ENCODE measurements around the gene SPEM3.

- TF ChIP-seq, protein P1, sequence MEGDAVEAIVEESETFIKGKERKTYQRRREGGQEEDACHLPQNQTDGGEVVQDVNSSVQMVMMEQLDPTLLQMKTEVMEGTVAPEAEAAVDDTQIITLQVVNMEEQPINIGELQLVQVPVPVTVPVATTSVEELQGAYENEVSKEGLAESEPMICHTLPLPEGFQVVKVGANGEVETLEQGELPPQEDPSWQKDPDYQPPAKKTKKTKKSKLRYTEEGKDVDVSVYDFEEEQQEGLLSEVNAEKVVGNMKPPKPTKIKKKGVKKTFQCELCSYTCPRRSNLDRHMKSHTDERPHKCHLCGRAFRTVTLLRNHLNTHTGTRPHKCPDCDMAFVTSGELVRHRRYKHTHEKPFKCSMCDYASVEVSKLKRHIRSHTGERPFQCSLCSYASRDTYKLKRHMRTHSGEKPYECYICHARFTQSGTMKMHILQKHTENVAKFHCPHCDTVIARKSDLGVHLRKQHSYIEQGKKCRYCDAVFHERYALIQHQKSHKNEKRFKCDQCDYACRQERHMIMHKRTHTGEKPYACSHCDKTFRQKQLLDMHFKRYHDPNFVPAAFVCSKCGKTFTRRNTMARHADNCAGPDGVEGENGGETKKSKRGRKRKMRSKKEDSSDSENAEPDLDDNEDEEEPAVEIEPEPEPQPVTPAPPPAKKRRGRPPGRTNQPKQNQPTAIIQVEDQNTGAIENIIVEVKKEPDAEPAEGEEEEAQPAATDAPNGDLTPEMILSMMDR (conservative IDR thresholded peaks at IDR 0.05; ENCODE audit: low read length) = no peak
- no peak for TF ChIP-seq EZH2phosphoT487 (IDR thresholded peaks at IDR 0.05; ENCODE audit: borderline replicate concordance)
These were observed 15.2 kb upstream of the SPEM3 start for GRCh38 chr17:7413346-7413985.
